Putamen (tissue), 1 donor: ENCODE results near the gene TAX1BP1.
A peak's percentile ranks its signal among the peaks of the same experiment; 100 is the strongest.

Experiments
- DNase-seq: peaks from one replicate; pipeline ENCODE4 v3.0.0-alpha.2; 2016; ENCODE audit warnings: low spot score

TAX1BP1 gene

DNA sequence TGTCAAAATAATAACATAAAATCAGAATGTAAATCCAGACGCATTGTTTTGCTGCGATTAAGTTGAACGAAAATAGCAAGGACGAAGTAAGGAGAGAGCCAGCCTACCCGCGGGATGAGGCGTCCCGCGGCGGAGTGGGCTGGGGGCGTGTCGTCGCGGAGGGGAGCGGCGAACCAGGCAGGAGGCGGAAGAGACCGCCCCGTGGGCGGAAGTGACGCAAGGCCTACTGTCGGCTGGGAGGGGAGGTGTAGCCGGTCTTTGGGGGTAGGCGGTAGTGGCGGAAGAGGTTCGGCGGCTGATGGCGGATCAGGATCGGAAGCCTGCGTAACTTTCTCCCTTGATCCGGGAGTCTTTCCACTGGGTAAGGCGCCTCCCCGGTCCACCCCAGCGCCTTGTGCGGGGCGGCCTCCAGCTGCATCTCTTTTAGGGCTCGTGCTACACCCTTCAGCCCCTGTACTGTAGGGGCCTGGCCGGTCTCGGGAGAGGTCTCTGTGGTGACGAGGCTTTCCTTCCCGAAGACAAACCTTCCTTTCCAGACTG is at the start of gene TAX1BP1:
Gene TAX1BP1, plus strand, starts transcription at position 254 of the 540 bp plus-strand sequence. CDS start 8,363 bp downstream, outside the sequence.
- peak; percentile 96 for DNase-seq

GRCh38 chr7:27690649-27691048 is 49.3 kb upstream of the TAX1BP1 start:
- no peak for DNase-seq

DNA sequence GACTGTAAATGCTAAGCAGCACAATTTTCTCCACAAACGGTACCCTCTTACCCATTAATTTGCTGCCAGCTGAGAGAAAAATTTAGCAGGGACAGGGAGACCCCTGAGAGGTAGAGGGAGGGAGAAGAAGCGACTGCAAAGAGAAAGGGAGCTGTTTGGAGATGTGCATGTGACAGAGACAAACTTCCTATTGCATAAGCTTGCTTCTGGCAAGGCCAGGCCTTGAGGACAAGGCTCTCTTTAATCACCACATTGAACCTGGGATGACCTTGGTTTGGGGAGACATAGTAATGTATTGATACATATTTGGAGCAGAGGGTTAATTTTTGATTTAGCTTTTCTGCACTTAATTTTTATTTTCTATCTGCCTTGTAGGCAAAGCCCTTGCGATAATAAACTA is 46.2 kb upstream of the TAX1BP1 start:
- DNase-seq = no peak

DNA sequence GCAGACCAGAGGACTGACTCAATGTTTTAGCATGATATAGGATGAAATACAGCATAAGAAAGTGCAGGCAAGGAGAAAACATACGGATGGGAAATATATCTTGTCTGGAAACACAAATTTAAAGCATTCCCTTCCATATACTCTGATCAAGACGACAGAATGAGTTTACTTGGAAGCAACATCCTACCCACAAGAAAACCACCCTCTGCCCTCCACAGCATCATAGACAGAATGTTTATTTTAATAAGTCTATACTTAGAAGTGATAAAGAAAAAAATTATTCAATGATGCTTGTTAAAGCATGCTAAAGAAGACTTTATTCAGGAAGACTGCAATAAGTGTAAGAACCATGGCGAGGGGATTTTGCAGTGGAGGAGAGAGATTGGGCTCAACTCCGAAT is 44.9 kb upstream of the TAX1BP1 start:
- DNase-seq = no peak

GRCh38 chr7:27697861-27698430 is 42.0 kb upstream of the TAX1BP1 start:
- no peak for DNase-seq

DNA sequence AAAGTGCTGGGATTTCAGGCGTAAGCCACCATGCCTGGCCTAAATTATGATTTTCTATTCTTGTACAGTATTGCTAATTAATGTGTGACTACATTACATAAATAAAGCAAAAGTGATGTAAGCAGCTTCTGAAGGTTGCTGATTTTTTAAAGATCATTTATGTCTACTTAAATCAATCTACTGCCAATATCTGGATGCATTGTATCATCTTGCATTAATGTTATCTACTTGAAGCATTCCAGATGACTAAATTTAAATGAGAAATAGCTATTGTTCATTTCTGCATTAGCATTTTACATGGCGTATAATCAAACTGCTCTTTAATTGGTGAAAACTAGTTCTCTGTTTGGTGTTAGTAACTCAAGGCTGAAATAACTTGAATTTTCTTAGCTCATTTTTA is 40.2 kb upstream of the TAX1BP1 start:
- no peak for DNase-seq

GRCh38 chr7:27700501-27700900 is 39.5 kb upstream of the TAX1BP1 start:
- DNase-seq = no peak

GRCh38 chr7:27703181-27703580 is 36.8 kb upstream of the TAX1BP1 start:
- DNase-seq = no peak

DNA sequence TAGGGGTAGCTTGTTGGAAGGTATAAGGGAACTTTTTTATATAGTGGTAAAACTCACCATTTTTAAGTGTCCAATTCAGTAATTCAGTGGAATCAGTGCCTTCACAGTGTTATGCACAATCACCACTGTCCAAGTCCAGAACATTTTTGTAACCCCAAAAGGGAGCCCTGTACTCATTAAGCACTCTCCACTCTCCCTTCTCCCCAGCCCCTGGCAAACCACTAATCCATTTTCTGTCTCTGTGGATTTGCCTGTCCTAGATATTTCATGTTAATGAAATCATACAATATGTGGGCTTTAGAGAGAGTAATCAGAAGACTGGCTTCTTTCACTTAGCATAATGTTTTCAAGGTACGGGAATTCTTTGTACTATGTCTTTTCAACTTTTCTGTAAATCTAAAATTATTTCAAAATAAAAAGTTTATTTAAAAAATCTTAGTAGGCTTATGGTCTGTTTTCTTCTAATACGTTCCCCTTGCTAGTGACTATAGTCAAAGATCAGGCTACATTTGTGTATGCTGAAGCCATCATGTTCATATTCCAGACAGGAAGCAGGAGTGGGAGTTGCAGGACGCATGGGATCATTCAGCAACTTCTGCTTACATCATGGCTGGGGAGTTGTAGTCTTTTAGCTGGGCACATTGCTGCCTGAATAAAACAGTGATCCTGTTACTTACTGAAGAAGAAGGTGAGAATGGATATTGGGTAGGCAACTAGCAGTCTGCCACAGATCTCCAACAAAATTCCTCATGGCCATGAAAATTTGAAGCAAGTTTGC is 35.4 kb upstream of the TAX1BP1 start:
- no peak for DNase-seq

GRCh38 chr7:27705200-27705594 is 34.8 kb upstream of the TAX1BP1 start:
- no peak for DNase-seq

DNA sequence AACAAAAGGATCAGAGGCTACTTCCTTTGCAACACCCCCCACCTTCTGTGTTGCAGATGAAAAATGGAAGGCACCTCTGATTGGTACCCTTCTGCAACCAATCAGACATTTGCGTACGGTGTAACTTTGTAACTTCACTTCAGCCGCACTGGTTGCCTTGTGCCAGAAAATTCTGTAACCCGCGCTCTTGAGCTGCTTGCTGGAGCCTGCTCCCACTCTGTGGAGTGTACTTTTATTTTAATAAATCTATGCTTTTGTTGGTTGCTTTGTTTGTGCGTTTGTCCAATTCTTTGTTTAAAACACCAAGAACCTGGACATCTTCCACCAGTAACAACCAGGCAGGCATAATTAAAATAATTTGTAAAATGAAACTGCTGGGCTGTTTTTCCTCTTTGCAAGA is 31.5 kb upstream of the TAX1BP1 start:
- DNase-seq = no peak

- DNase-seq = no peak
These were observed 30.6 kb upstream of the TAX1BP1 start for GRCh38 chr7:27709137-27710075.

DNA sequence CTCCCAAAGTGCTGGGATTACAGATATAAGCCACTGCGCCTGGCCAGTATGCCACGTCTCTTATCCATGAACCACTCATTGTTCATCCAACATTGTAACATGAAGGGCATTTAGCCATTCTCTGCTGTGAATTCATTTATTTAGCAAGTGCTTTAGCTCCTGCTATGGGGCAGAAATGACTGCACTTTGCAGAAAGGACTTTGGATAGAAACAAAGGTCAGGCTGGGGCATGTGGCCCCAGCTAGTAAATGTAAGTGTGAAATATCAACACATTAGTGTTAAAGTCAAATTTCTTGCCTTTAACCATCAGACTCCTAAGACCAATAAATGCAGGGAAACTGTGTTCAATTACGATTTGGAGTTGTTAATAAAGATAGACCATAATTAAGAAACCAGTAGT is 27.7 kb upstream of the TAX1BP1 start:
- DNase-seq = no peak

- DNase-seq = no peak
These were observed 25.0 kb upstream of the TAX1BP1 start for GRCh38 chr7:27714831-27715444.

- no peak for DNase-seq
These were observed 16.9 kb upstream of the TAX1BP1 start for GRCh38 chr7:27723085-27723484.

- DNase-seq = no peak
These were observed 12.9 kb upstream of the TAX1BP1 start for GRCh38 chr7:27727058-27727457.

GRCh38 chr7:27730112-27730511 is 9.8 kb upstream of the TAX1BP1 start:
- DNase-seq = no peak

- DNase-seq = no peak
These were observed 5.4 kb upstream of the TAX1BP1 start for GRCh38 chr7:27734583-27734982.

DNA sequence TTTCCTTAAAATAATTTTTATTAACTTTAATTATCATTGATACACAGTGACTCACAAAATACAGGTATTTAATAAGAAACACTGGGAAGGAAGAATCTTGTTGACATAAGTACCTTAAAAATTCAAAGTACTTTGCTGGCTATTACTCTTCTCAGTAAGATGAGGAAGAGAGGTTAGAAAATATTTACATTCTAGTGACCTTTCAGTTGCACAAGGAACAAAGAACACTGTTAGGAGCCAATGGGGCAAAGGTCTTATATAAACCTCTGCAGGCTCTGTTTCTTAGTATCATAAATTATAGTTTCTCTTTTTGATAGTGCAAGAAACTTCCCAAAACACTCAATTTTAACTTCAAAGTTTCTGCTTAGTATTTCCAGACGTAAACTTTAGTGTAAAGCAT is 4.8 kb upstream of the TAX1BP1 start:
- no peak for DNase-seq

GRCh38 chr7:27735831-27736230 is 4.1 kb upstream of the TAX1BP1 start:
- no peak for DNase-seq

GRCh38 chr7:27737178-27737577 is 2.8 kb upstream of the TAX1BP1 start:
- DNase-seq = no peak

DNA sequence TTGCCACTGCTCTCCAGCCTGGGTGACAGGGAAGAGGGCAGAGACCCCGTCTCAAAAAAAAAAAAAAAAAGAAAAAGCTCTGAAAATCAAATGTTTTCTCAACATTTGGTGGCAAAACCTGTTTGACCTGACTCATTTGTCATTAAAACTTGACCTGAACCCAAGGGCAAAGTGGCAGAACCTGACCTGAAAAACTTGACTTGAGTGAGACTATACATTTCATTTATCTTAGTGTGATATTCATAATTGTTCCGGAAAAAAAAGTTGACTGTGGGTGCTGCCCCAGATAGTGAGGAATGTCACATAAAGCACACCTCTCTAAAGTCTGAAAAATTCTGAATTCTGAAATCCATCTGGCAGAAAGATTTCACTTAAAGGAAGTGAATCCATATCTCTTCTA is 2.3 kb upstream of the TAX1BP1 start:
- no peak for DNase-seq
